HCT116 (cell line): ENCODE data around the gene LIPK.

Source experiments
- EZH2 ChIP-seq: fragments of 200-600 bp; sonication (generic); IDR thresholded peaks from 2 replicates; pipeline ENCODE4 v1.6.1; 2017; ENCODE audit warnings: antibody characterized with exemption, mixed run types
- TF ChIP-seq, protein P1 (sequence below), 3 experiments: fragments of 200-600 bp in 1 of 3; sonication (generic) in 1 of 3; IDR thresholded peaks in 2 of 3; conservative IDR thresholded peaks in 1 of 3; 2 replicates each; pipeline ENCODE4 v1.5.1; 2012 to 2017; ENCODE audit warnings: low read depth in 2 of 3, low read length in 2 of 3, antibody characterized with exemption in 1 of 3, borderline replicate concordance in 1 of 3, control low read depth in 1 of 3, mild to moderate bottlenecking in 1 of 3, mixed read lengths in 1 of 3, mixed run types in 1 of 3, moderate library complexity in 1 of 3; ENCODE audit not compliant: insufficient read depth in 1 of 3

DNA sequence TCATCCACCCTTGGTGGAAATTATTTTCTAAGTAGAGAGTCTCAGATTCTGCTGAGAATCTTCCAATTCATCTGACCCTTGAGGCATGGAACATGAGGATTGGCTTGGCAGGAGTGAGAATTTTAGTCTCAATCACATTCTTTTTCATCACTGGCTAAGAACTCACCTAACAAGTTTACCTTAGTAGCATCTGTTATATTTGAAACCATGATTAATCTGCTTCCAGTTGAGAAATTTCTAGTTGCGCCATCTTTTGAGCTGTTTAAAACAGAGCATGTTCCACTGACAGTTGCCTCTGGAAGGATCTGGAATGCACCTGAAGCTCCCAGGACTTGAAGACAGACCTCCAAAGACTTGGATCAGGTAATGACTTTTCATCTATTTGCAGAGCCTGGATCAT lies at the start of gene LIPK:
- TF ChIP-seq EZH2 = no peak
- TF ChIP-seq, protein P1, sequence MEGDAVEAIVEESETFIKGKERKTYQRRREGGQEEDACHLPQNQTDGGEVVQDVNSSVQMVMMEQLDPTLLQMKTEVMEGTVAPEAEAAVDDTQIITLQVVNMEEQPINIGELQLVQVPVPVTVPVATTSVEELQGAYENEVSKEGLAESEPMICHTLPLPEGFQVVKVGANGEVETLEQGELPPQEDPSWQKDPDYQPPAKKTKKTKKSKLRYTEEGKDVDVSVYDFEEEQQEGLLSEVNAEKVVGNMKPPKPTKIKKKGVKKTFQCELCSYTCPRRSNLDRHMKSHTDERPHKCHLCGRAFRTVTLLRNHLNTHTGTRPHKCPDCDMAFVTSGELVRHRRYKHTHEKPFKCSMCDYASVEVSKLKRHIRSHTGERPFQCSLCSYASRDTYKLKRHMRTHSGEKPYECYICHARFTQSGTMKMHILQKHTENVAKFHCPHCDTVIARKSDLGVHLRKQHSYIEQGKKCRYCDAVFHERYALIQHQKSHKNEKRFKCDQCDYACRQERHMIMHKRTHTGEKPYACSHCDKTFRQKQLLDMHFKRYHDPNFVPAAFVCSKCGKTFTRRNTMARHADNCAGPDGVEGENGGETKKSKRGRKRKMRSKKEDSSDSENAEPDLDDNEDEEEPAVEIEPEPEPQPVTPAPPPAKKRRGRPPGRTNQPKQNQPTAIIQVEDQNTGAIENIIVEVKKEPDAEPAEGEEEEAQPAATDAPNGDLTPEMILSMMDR (IDR thresholded peaks at IDR 0.05 in 2 of 3, conservative IDR thresholded peaks at IDR 0.05 in 1 of 3; ENCODE audit: borderline replicate concordance in 1 of 3, insufficient read depth in 1 of 3, low read depth in 2 of 3, low read length in 2 of 3) = no peak
